ENCODE results near the gene SPECC1. TPM values are rescaled to one million over a fixed set of nuclear protein-coding genes. Genes with fewer than 3 reads are reported as not detected.

The SPECC1 gene
- total RNA-seq, 1 donor from 2014 or later = 35.6 TPM

DNA sequence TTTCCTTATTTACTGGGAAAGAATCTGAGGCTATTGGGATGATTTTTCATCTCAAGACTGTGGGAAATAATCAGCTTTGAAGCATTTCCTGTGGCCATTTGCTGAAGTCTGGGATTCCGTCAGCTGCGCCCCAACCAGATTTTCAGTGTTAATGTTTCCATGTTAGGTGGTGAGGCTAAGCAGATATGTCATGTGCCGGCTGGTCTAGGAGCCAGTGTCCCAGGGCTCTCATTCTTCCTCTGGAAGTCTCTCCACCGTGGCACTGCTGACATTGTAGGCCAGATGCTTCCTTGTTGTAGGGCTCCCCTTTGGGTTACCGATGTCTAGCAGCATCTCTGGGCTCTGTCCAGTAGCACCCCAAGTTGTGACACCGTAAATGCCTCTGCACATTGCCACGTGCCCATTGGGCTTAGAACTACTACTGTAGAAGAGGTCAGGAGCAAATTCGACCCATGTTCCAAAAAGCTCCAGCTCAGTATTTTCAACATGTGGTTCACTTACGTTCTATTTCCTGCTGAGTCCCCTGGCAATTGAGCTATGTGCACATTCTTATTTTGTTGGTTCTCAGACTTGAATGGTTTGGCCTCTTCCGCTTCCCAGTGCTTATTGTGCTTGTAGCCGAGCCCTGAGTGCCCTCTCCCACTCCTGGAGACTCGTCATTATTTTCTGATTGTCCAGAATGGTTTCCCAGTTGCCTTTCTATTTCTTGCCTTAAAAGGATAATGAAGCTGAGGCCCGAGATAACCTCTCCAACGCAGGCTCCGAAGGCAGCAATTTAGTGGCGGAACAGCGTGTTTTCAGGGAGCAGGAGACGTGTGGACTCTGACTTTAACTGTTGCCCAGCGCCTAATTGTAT is 82.2 kb downstream of the SPECC1 start:
- Mint-ChIP-seq H3K27me3 (ENCODE audit: low read depth) (no peaks in the 10 kb centered on the region), H3K36me3 (no peaks in the 10 kb centered on the region), H3K4me1 (peaks cover 15% of the 10 kb centered on the region), H3K4me3 (no peak overlapping the region), H3K9me3 (no peaks in the 10 kb centered on the region), H3K27ac (no peak overlapping the region)
- DNase-seq (ENCODE audit: low spot score in 2 of 2, unreplicated experiment in 2 of 2) = peak in 1 of 2 experiments; percentile 33
- TF ChIP-seq, protein P1, sequence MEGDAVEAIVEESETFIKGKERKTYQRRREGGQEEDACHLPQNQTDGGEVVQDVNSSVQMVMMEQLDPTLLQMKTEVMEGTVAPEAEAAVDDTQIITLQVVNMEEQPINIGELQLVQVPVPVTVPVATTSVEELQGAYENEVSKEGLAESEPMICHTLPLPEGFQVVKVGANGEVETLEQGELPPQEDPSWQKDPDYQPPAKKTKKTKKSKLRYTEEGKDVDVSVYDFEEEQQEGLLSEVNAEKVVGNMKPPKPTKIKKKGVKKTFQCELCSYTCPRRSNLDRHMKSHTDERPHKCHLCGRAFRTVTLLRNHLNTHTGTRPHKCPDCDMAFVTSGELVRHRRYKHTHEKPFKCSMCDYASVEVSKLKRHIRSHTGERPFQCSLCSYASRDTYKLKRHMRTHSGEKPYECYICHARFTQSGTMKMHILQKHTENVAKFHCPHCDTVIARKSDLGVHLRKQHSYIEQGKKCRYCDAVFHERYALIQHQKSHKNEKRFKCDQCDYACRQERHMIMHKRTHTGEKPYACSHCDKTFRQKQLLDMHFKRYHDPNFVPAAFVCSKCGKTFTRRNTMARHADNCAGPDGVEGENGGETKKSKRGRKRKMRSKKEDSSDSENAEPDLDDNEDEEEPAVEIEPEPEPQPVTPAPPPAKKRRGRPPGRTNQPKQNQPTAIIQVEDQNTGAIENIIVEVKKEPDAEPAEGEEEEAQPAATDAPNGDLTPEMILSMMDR (IDR thresholded peaks at IDR 0.05; ENCODE audit: unreplicated experiment) = no peak

GRCh38 chr17:20092261-20092867 is 83.2 kb downstream of the SPECC1 start:
- Mint-ChIP-seq H3K4me3 (no peak overlapping the region), H3K27ac (no peak overlapping the region), H3K4me1 (peaks cover 10% of the 10 kb centered on the region), H3K9me3 (no peaks in the 10 kb centered on the region), H3K36me3 (no peaks in the 10 kb centered on the region), H3K27me3 (ENCODE audit: low read depth) (no peaks in the 10 kb centered on the region)
- TF ChIP-seq, protein P1 (IDR thresholded peaks at IDR 0.05; ENCODE audit: unreplicated experiment) = no peak
- no peak for DNase-seq (ENCODE audit: low spot score in 2 of 2, unreplicated experiment in 2 of 2)

DNA sequence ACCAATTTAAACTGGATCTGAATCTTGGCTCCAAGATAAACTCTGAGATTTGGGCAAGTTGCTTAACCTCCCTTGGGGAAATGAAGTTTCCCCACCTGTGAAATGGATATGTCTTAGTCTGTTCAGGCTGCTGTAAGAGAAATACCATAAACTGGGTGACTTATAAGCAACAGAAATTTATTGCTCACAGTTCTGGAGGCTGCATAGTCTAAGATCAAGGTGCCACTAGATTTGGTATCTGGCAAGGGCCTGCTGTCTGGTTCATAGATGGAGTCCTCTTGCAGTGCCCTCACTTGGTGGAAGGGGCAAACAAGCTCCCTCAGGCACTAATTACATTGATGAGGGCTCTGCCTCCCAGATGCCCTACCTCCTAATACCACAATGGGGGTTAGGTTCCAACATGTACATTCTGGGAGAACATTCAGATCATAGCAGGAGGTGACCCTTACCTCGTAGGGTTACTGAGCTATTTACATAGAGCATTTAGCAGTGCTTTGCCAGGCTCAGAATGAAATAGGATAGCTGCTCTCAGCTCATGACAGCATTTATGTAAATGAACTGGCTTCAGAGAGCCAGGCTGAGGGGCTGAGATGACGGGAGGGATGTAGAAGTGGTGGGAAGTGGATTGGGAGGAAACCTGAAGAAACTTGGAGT is 83.9 kb downstream of the SPECC1 start:
- Mint-ChIP-seq H3K4me1 (peaks cover 10% of the 10 kb centered on the region), H3K4me3 (no peak overlapping the region), H3K9me3 (no peaks in the 10 kb centered on the region), H3K27me3 (ENCODE audit: low read depth) (no peaks in the 10 kb centered on the region), H3K36me3 (no peaks in the 10 kb centered on the region), H3K27ac (no peak overlapping the region)
- TF ChIP-seq, protein P1 (IDR thresholded peaks at IDR 0.05; ENCODE audit: unreplicated experiment) = no peak
- DNase-seq (ENCODE audit: low spot score in 2 of 2, unreplicated experiment in 2 of 2) = no peak

- no peak overlapping the region for H3K27ac Mint-ChIP-seq
Observed at GRCh38 chr17:20094777-20095176, 85.6 kb downstream of the SPECC1 start.

GRCh38 chr17:20095336-20096080 is 86.3 kb downstream of the SPECC1 start:
- H3K36me3 Mint-ChIP-seq = no peaks in the 10 kb centered on the region
- H3K27me3 Mint-ChIP-seq (ENCODE audit: low read depth) = no peaks in the 10 kb centered on the region
- no peak for DNase-seq (ENCODE audit: low spot score in 2 of 2, unreplicated experiment in 2 of 2)
- H3K27ac Mint-ChIP-seq = no peak overlapping the region
- H3K4me3 Mint-ChIP-seq = no peak overlapping the region
- H3K4me1 Mint-ChIP-seq = peaks cover 10% of the 10 kb centered on the region
- no peaks in the 10 kb centered on the region for H3K9me3 Mint-ChIP-seq
- TF ChIP-seq, protein P1 (IDR thresholded peaks at IDR 0.05; ENCODE audit: unreplicated experiment) = no peak

More at GRCh38 chr17:20094777-20095176, 85.6 kb downstream of the SPECC1 start:
- H3K4me1 Mint-ChIP-seq = peaks cover 10% of the 10 kb centered on the region
- no peak for DNase-seq (ENCODE audit: low spot score in 2 of 2, unreplicated experiment in 2 of 2)
- no peaks in the 10 kb centered on the region for H3K27me3 Mint-ChIP-seq (ENCODE audit: low read depth)
- TF ChIP-seq, protein P1 (IDR thresholded peaks at IDR 0.05; ENCODE audit: unreplicated experiment) = no peak
- H3K36me3 Mint-ChIP-seq = no peaks in the 10 kb centered on the region
- H3K9me3 Mint-ChIP-seq = no peaks in the 10 kb centered on the region
- H3K4me3 Mint-ChIP-seq = no peak overlapping the region

Data from mesothelial cell of epicardium (in vitro differentiated cells).